Activated naive CD4-positive, alpha-beta T cell treated with anti-CD3 and anti-CD28 coated beads for 36 hours (primary cell): Measurements from ENCODE around the gene FAN1. TPM values are rescaled to one million over a fixed set of nuclear protein-coding genes. Genes with fewer than 3 reads are reported as not detected.

Experiments used
- CTCF ChIA-PET: fragments of 350-600 bp; sonication (Branson Sonifier 250); formaldehyde crosslinking; loops from one replicate; lab custom pipeline; 2021; ENCODE audit warnings: antibody characterized with exemption; lab: Charles Lee
- DNase-seq: peaks from one replicate; pipeline ENCODE4 v3.0.0-alpha.2; 2020
- H3K27ac Mint-ChIP-seq: one replicate; pipeline ENCODE4 v1.8.0; 2021; ENCODE audit warnings: mild to moderate bottlenecking, mixed read lengths
- H3K27me3 Mint-ChIP-seq: one replicate; pipeline ENCODE4 v1.8.0; 2021; ENCODE audit warnings: low read depth, mixed read lengths
- H3K36me3 Mint-ChIP-seq: one replicate; pipeline ENCODE4 v1.8.0; 2021; ENCODE audit warnings: low read depth, mixed read lengths
- H3K4me1 Mint-ChIP-seq: one replicate; pipeline ENCODE4 v1.8.0; 2021; ENCODE audit warnings: low read depth, mixed read lengths
- H3K4me3 Mint-ChIP-seq: one replicate; pipeline ENCODE4 v1.8.0; 2021; ENCODE audit warnings: mild to moderate bottlenecking, moderate library complexity, mixed read lengths
- H3K9me3 Mint-ChIP-seq: one replicate; pipeline ENCODE4 v1.8.0; 2021; ENCODE audit warnings: mixed read lengths
- intact Hi-C: fragments of 100-400 bp; cut with micrococcal nuclease; formaldehyde crosslinking; loops from one replicate; pipeline ENCODE4 v1.15.1; 2023
- total RNA-seq, 2 experiments: library from RNA; stranded (reverse); gene quantifications; one replicate each; pipeline ENCODE4 v1.2.3, GENCODE V29; 2021

Gene FAN1
- total RNA-seq, 2 experiments from 2014 or later: 13.8 to 14.5 TPM

DNA sequence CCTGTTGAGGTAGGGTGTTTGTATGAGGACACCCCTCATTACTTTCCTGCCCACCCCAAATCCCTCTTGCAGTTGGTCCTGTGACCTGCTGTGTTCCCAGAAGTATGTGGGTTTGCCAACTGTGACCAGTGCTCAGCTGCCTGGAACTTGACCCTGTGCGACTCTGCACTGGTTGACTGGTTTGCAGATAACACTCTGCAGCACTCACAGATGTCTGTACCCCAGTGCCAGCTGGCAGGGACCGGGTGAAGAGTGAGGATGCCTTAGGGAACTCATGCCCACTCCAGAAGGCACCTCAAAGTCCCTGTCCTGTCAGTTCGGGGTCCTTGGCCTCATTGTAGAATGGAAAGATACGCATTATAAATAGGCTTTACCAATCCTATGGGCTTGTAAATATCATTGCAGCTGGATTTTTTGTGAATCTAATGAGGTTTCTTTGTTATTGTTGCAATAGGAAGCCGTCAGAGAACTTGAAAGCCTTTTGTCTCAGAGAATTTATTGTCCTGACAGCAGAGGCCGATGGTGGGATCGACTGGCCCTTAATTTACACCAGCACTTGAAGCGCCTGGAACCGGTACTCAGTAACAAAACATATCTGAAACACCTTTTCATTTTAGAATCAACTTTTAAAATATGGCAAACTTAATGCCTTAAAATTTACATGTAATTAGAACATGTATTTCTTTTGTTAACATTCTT lies 18.2 kb downstream of the FAN1 start:
- Mint-ChIP-seq H3K27ac (no peak overlapping the region), H3K9me3 (no peaks in the 10 kb centered on the region), H3K4me3 (no peak overlapping the region), H3K4me1 (no peaks in the 10 kb centered on the region), H3K36me3 (peaks cover 26% of the 10 kb centered on the region), H3K27me3 (no peaks in the 10 kb centered on the region)
- intact Hi-C loops: no loop called here
- DNase-seq: no peak
- CTCF ChIA-PET: no interaction called here

- no peak overlapping the region for H3K27ac Mint-ChIP-seq
- H3K9me3 Mint-ChIP-seq: no peaks in the 10 kb centered on the region
- peaks cover 23% of the 10 kb centered on the region for H3K36me3 Mint-ChIP-seq
- no peak for DNase-seq
- intact Hi-C loops: no loop called here
- H3K4me3 Mint-ChIP-seq: no peak overlapping the region
- CTCF ChIA-PET: no interaction called here
- H3K4me1 Mint-ChIP-seq: no peaks in the 10 kb centered on the region
- no peaks in the 10 kb centered on the region for H3K27me3 Mint-ChIP-seq
These were observed 19.0 kb downstream of the FAN1 start for GRCh38 chr15:30922480-30923311.

DNA sequence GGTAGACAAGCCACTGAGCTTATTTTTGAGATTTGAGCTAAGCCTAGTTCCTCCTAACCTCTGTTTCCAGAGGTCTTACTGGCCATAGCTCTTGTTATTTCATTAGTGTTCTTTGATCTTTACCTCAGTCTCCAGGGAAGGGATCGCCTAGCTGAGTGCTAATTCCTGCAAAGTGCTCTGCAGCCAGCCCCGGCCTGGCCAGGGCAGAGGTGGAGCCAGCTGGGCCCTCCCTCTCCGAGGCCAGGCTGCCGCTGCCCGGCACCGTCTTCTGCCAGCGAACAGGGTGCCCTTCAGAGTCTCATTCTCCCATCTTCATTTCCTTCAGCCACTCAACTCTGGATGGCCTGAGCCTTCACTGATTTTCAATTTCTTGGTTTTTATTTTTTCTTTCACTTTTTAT lies 19.7 kb downstream of the FAN1 start:
- no peak for DNase-seq
- CTCF ChIA-PET: no interaction called here
- H3K27me3 Mint-ChIP-seq: no peaks in the 10 kb centered on the region
- H3K4me3 Mint-ChIP-seq: no peak overlapping the region
- no peak overlapping the region for H3K27ac Mint-ChIP-seq
- intact Hi-C loops: no loop called here
- no peaks in the 10 kb centered on the region for H3K4me1 Mint-ChIP-seq
- H3K36me3 Mint-ChIP-seq: peaks cover 23% of the 10 kb centered on the region
- no peaks in the 10 kb centered on the region for H3K9me3 Mint-ChIP-seq

DNA sequence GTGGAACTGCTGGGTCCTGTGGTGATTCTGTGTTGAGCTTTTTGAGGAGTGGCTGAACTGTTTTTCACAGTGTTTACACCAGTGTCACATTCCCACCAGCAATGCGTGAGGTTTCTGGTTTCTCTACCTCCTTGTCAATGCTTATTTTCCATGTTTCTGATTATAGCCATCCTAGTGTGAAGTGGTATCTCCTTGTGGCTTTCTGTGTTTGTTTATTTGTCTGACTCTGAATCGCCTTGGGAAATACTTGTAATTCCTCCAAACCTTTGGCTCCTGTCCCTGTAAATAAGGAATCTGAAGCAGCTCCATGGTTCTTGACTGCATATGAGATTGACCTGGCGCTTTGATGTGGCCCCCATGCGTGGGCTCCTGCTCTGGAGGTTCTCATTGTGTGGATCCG lies 20.6 kb downstream of the FAN1 start:
- CTCF ChIA-PET: no interaction called here
- H3K4me3 Mint-ChIP-seq: no peak overlapping the region
- H3K9me3 Mint-ChIP-seq: no peaks in the 10 kb centered on the region
- no peaks in the 10 kb centered on the region for H3K27me3 Mint-ChIP-seq
- no peak overlapping the region for H3K27ac Mint-ChIP-seq
- intact Hi-C loops: no loop called here
- H3K36me3 Mint-ChIP-seq: peaks cover 26% of the 10 kb centered on the region
- no peak for DNase-seq
- no peaks in the 10 kb centered on the region for H3K4me1 Mint-ChIP-seq

GRCh38 chr15:30925686-30926085 lies 22.0 kb downstream of the FAN1 start:
- H3K36me3 Mint-ChIP-seq: peaks cover 31% of the 10 kb centered on the region
- no peaks in the 10 kb centered on the region for H3K9me3 Mint-ChIP-seq
- no peak overlapping the region for H3K27ac Mint-ChIP-seq
- intact Hi-C loops: no loop called here
- CTCF ChIA-PET: no interaction called here
- H3K27me3 Mint-ChIP-seq: no peaks in the 10 kb centered on the region
- no peaks in the 10 kb centered on the region for H3K4me1 Mint-ChIP-seq
- H3K4me3 Mint-ChIP-seq: no peak overlapping the region
- DNase-seq: no peak

- intact Hi-C loops: no loop called here
- Mint-ChIP-seq H3K4me3 (no peak overlapping the region), H3K27me3 (no peaks in the 10 kb centered on the region), H3K9me3 (no peaks in the 10 kb centered on the region), H3K4me1 (no peaks in the 10 kb centered on the region), H3K36me3 (peaks cover 33% of the 10 kb centered on the region), H3K27ac (no peak overlapping the region)
- no peak for DNase-seq
- CTCF ChIA-PET: no interaction called here
These were observed 22.4 kb downstream of the FAN1 start for GRCh38 chr15:30926161-30926560.

DNA sequence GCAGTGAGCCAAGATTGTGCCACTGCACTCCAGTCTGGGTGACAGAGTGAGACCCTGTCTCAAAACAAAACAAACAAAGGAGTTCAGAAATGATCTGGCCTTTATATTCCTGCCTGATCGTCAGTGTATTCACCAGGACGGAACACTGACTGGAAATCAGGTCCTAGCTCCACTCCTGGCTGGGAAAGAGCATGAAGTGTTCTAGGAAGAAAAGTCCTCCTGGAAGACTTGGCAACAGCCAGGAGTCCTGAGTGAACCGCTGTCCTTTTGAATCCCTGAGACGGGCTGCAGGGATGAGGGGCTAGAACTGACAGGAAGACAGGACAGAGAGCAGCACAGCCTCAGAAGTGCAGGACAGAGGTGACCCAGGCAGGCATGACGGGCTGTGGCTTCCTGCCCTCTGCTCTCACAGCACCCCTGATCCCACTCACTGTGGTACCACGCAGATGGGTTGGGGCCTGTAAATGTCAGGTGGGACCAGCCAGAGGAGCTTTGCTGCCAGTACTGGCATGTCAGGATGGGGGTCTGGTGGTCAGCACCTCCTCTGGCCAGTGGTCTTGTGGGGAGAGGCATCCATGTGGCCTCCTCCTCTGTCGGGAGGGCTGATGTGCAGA lies 23.5 kb downstream of the FAN1 start:
- Mint-ChIP-seq H3K27ac (no peak overlapping the region), H3K4me3 (no peak overlapping the region), H3K36me3 (peaks cover 39% of the 10 kb centered on the region), H3K9me3 (no peaks in the 10 kb centered on the region), H3K4me1 (peaks cover under 1% of the 10 kb centered on the region), H3K27me3 (no peaks in the 10 kb centered on the region)
- DNase-seq: no peak
- intact Hi-C loops: no loop called here
- CTCF ChIA-PET: no interaction called here

GRCh38 chr15:30928076-30928475 lies 24.4 kb downstream of the FAN1 start:
- no peaks in the 10 kb centered on the region for H3K27me3 Mint-ChIP-seq
- no peak overlapping the region for H3K4me3 Mint-ChIP-seq
- CTCF ChIA-PET: no interaction called here
- no peak overlapping the region for H3K27ac Mint-ChIP-seq
- peaks cover 42% of the 10 kb centered on the region for H3K36me3 Mint-ChIP-seq
- no peaks in the 10 kb centered on the region for H3K9me3 Mint-ChIP-seq
- intact Hi-C loops: no loop called here
- peaks cover 6% of the 10 kb centered on the region for H3K4me1 Mint-ChIP-seq
- no peak for DNase-seq

- intact Hi-C loops: no loop called here
- peaks cover 10% of the 10 kb centered on the region for H3K4me1 Mint-ChIP-seq
These were observed 25.5 kb downstream of the FAN1 start for GRCh38 chr15:30929064-30929669.

GRCh38 chr15:30929982-30930381 lies 26.3 kb downstream of the FAN1 start:
- DNase-seq: no peak
- H3K27me3 Mint-ChIP-seq: no peaks in the 10 kb centered on the region
- H3K4me3 Mint-ChIP-seq: no peak overlapping the region
- peaks cover 40% of the 10 kb centered on the region for H3K36me3 Mint-ChIP-seq
- intact Hi-C loops: no loop called here
- H3K27ac Mint-ChIP-seq: no peak overlapping the region
- H3K4me1 Mint-ChIP-seq: peaks cover 10% of the 10 kb centered on the region
- CTCF ChIA-PET: no interaction called here
- H3K9me3 Mint-ChIP-seq: no peaks in the 10 kb centered on the region

More at GRCh38 chr15:30929064-30929669, 25.5 kb downstream of the FAN1 start:
- Mint-ChIP-seq H3K27me3 (no peaks in the 10 kb centered on the region), H3K4me3 (no peak overlapping the region), H3K27ac (no peak overlapping the region), H3K9me3 (no peaks in the 10 kb centered on the region), H3K36me3 (peaks cover 41% of the 10 kb centered on the region)
- DNase-seq: no peak
- CTCF ChIA-PET: no interaction called here

DNA sequence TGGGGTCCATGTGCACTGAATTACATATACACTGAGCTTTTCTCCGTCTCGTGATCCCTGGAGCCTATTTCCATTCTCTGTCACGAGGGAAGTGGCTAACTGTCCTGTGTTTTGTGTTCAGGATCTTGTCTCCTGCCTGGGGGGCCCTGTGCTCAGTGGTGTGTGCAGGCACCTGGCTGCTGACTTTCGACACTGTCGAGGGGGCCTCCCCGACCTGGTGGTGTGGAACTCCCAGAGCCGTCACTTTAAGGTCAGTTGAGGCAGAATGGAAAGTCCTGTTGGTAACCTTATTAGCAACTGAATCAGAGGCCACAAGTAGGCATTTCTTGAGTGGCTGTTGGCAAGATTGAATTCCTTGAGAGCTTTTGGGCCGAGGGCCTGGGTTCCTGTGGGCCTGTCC lies 26.7 kb downstream of the FAN1 start:
- Mint-ChIP-seq H3K4me3 (no peak overlapping the region), H3K36me3 (peaks cover 38% of the 10 kb centered on the region), H3K27me3 (no peaks in the 10 kb centered on the region), H3K4me1 (peaks cover 10% of the 10 kb centered on the region), H3K27ac (no peak overlapping the region), H3K9me3 (no peaks in the 10 kb centered on the region)
- CTCF ChIA-PET: no interaction called here
- DNase-seq: no peak
- intact Hi-C loops: no loop called here

GRCh38 chr15:30933293-30933692 lies 29.6 kb downstream of the FAN1 start:
- intact Hi-C loops: no loop called here
- Mint-ChIP-seq H3K36me3 (peaks cover 33% of the 10 kb centered on the region), H3K27me3 (no peaks in the 10 kb centered on the region), H3K4me3 (no peak overlapping the region), H3K27ac (peak overlapping the region; percentile 28), H3K4me1 (peaks cover 10% of the 10 kb centered on the region), H3K9me3 (no peaks in the 10 kb centered on the region)
- CTCF ChIA-PET: no interaction called here
- DNase-seq: no peak
